ENCODE measurements around the gene IGFBPL1.

Gene IGFBPL1

GRCh38 chr9:38424918-38425317 is 664 bp upstream of the IGFBPL1 start:
- H3K4me2 ChIP-seq (ENCODE audit: low read length) = no peak overlapping the region
- H3K79me2 ChIP-seq (ENCODE audit: control insufficient read depth, low read length) = no peaks in the 10 kb centered on the region
- H3K36me3 ChIP-seq (ENCODE audit: control insufficient read depth, low read length) = no peaks in the 10 kb centered on the region
- peaks cover 9% of the 10 kb centered on the region for H3K27me3 ChIP-seq (ENCODE audit: control insufficient read depth, low read length)
- H3K9me2 ChIP-seq (replicated peaks; ENCODE audit: control insufficient read depth, low read length) = no peaks in the 10 kb centered on the region
- H3F3A ChIP-seq (ENCODE audit: control insufficient read depth, insufficient read depth) = no peaks in the 10 kb centered on the region
- H4K20me1 ChIP-seq (ENCODE audit: control insufficient read depth, insufficient read depth, low read depth, low read length) = no peaks in the 10 kb centered on the region
- no peak overlapping the region for H3K27ac ChIP-seq (ENCODE audit: low read depth, low read length)
- no peaks in the 10 kb centered on the region for H3K9me3 ChIP-seq (ENCODE audit: control insufficient read depth, insufficient read depth, low read length)
- H3K4me3 ChIP-seq (ENCODE audit: low read length) = no peak overlapping the region
- H3K4me1 ChIP-seq (ENCODE audit: control insufficient read depth, low read length) = no peaks in the 10 kb centered on the region
- no peak for TF ChIP-seq CTCF (IDR thresholded peaks at IDR 0.05; ENCODE audit: low read depth, low read length, poor library complexity, severe bottlenecking)
- no peak for TF ChIP-seq EZH2phosphoT487 (IDR thresholded peaks at IDR 0.05; ENCODE audit: borderline replicate concordance, low read length)

- Histone ChIP-seq H3K4me1 (ENCODE audit: control insufficient read depth, low read length) (no peaks in the 10 kb centered on the region), H3K79me2 (ENCODE audit: control insufficient read depth, low read length) (no peaks in the 10 kb centered on the region), H3K4me2 (ENCODE audit: low read length) (no peak overlapping the region), H3K27me3 (ENCODE audit: control insufficient read depth, low read length) (peaks cover 9% of the 10 kb centered on the region), H3K36me3 (ENCODE audit: control insufficient read depth, low read length) (no peaks in the 10 kb centered on the region), H3F3A (ENCODE audit: control insufficient read depth, insufficient read depth) (no peaks in the 10 kb centered on the region), H3K9me2 (replicated peaks; ENCODE audit: control insufficient read depth, low read length) (no peaks in the 10 kb centered on the region), H3K4me3 (ENCODE audit: low read length) (no peak overlapping the region), H3K9me3 (ENCODE audit: control insufficient read depth, insufficient read depth, low read length) (no peaks in the 10 kb centered on the region), H3K27ac (ENCODE audit: low read depth, low read length) (no peak overlapping the region), H4K20me1 (ENCODE audit: control insufficient read depth, insufficient read depth, low read depth, low read length) (no peaks in the 10 kb centered on the region)
- TF ChIP-seq CTCF (IDR thresholded peaks at IDR 0.05; ENCODE audit: low read depth, low read length, poor library complexity, severe bottlenecking) (no peak), EZH2phosphoT487 (IDR thresholded peaks at IDR 0.05; ENCODE audit: borderline replicate concordance, low read length) (no peak)
Measured at GRCh38 chr9:38423273-38423972, 831 bp downstream of the IGFBPL1 start.

- no peaks in the 10 kb centered on the region for H3K9me3 ChIP-seq (ENCODE audit: control insufficient read depth, insufficient read depth, low read length)
- H3K4me3 ChIP-seq (ENCODE audit: low read length) = no peak overlapping the region
- H3K36me3 ChIP-seq (ENCODE audit: control insufficient read depth, low read length) = no peaks in the 10 kb centered on the region
- TF ChIP-seq EZH2phosphoT487 (IDR thresholded peaks at IDR 0.05; ENCODE audit: borderline replicate concordance, low read length) (no peak), CTCF (IDR thresholded peaks at IDR 0.05; ENCODE audit: low read depth, low read length, poor library complexity, severe bottlenecking) (no peak)
- H3K27me3 ChIP-seq (ENCODE audit: control insufficient read depth, low read length) = peaks cover 9% of the 10 kb centered on the region
- H3K79me2 ChIP-seq (ENCODE audit: control insufficient read depth, low read length) = no peaks in the 10 kb centered on the region
- H3K4me2 ChIP-seq (ENCODE audit: low read length) = no peak overlapping the region
- no peaks in the 10 kb centered on the region for H4K20me1 ChIP-seq (ENCODE audit: control insufficient read depth, insufficient read depth, low read depth, low read length)
- no peaks in the 10 kb centered on the region for H3K9me2 ChIP-seq (replicated peaks; ENCODE audit: control insufficient read depth, low read length)
- H3F3A ChIP-seq (ENCODE audit: control insufficient read depth, insufficient read depth) = no peaks in the 10 kb centered on the region
- no peaks in the 10 kb centered on the region for H3K4me1 ChIP-seq (ENCODE audit: control insufficient read depth, low read length)
- H3K27ac ChIP-seq (ENCODE audit: low read depth, low read length) = no peak overlapping the region
Measured at GRCh38 chr9:38422555-38423260, 1.5 kb downstream of the IGFBPL1 start.
